Measurements from ENCODE around the gene EEFSEC. TPM values are rescaled to one million over a fixed set of nuclear protein-coding genes. Genes with fewer than 3 reads are reported as not detected.

Gene EEFSEC
- total RNA-seq, 1 experiment from 2014 or later, result 13.8 TPM

DNA sequence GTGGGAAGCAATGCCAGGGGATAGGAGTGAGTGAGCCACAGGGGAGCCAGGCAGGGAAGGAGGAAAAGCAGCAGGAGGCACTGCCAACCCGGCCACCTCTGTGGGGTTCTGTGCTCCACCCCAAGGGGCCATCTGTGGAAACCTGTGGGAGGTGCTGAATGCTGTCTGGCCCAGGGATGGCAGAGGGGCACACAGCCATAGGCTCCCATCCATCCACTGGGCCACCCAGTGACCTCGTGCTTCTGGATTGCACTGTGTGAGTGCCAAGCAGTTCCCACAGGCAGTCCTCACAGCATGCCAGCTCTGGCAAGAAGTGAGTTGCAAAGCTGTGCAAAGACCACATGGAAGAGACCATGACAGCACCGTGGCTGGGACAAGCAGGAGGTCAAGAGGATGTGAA is 285.9 kb downstream of the EEFSEC start:
- DNase-seq (ENCODE audit: low read depth), result no peak

DNA sequence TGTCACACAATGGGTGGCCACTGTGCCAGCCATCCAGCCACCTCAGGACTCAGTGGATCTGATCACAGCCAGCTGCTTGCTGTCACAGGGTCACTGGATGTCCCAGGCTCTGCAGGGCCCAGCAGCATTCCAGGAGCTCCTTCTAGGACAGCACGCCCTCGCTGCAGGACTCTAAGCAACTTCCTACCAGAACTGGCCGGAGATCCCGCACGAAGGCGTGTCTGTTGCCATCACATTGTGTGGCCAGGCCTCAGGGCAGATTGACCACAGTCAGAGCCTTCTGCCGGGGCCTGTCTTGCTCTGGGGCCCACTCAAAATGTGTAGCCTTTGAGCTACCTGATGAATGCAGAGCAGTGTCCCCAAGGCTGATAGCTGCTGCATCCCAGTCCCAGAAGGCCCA is 288.8 kb downstream of the EEFSEC start:
- no peak for DNase-seq (ENCODE audit: low read depth)

DNA sequence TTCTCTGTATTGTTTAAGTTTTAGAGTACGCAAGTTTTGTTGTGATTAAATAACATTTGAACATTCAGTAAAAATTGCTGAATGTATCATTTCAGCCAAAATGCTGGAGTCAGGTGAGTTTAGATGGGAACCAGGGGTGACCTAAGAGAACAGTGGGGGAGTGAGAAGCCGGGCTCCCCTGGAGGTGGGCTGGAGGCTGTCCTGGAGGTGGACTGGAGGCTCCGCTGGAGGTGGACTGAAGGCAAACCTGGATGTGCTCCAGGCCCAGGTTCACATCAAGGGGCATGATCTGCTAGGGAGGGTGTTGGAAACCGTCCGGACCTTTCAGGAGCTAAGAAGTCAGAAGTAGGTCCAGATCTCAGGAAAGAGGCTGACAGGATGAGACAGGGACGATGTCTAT is 289.7 kb downstream of the EEFSEC start:
- DNase-seq (ENCODE audit: low read depth), result no peak

DNA sequence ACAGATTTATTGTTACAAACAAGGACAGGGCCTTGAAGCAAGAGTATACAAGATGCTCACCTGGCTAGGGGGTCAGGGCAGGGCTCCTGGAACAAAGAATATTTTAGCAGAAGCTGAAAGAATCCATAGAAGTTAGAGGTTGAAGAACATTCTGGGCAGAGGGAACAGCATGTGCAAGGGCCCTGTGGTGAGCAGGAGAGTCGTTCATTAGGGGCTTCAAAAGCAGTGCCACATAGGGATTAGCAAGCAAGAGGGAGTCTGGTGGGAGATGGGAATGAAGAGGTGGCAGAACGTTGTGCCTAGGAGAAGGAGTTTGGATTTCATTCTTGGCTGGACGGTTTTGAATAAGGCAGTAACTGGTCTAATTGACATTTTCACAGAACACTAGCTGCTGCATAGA is 290.5 kb downstream of the EEFSEC start:
- DNase-seq (ENCODE audit: low read depth), result no peak

DNA sequence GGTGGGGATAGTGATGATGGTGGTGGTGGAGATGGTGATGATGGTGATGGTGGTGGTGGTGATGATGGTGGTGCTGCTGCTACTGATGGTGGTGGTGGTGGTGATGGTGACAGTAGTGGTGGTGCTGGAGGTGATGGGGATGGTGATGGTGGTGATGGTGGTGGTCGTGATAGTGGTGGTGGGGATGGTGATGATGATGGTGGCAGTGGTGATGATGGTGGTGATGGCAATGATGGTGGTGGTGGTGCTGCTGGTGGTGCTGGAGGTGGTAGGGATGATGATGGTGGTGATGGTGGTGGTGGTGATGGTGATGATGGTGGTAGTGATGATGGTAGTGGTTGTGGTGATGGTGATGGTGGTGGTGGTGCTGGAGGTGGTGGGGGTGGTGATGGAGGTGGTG is 292.1 kb downstream of the EEFSEC start:
- no peak for DNase-seq (ENCODE audit: low read depth)

DNA sequence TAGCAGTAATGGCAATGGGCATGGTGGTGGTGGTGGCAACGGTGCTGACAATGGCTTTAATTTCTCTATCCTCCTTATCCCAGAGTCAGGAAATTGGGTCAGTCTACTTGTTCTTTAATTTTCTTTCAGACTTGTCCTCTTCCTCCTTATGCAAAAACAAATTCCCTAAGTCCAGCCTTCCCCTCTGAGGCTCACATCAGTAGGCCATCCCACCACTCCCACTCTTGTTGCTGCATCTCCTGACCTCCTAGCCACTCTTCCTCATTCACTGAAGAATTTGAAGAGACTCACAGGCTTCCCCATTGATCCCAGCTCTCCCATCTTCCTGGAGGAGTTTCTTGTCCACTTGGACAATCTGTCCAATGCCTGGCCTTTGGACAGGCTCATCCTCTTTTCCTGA is 293.5 kb downstream of the EEFSEC start:
- DNase-seq (ENCODE audit: low read depth), result no peak

DNA sequence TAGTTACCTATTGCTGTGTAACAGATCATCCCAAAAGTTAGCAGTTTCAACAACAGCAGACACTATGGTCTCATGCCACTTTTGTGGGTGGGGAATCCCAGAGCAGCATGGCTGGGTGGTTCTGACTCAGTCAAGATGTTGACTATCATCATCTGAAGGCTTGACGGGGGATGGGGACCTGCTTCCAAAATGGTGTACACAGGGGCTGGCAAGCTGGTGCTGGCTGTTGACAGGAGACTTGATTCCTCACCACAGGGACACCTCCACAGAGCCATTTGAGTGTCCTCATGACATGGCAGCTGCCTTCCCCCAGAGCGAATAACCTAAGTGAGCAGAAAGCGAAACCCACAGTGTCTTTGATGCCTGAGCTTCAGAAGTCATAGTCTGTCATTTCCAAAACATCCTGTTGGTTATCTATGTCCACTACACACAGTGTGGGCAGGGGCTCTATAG is 294.3 kb downstream of the EEFSEC start:
- no peak for DNase-seq (ENCODE audit: low read depth)

DNA sequence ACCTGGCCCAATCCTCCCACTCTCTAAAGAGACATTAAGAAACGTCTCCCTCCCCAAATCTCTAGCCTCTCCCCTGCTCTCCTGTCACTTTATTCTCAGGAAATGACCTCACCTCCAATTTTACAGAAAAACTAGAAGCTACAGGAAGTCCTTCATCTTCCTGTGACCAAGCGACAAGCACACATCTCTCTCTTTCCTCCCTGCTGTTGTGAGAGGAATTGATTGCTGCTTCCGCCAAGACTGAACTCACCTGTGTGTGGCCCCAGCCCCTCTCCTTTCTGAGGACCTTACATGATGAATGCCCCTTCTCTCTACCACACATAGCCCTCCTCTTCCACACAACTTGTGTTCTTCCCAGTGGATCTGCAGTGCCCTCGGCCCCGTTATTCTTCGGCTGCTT is 295.2 kb downstream of the EEFSEC start:
- no peak for DNase-seq (ENCODE audit: low read depth)

DNA sequence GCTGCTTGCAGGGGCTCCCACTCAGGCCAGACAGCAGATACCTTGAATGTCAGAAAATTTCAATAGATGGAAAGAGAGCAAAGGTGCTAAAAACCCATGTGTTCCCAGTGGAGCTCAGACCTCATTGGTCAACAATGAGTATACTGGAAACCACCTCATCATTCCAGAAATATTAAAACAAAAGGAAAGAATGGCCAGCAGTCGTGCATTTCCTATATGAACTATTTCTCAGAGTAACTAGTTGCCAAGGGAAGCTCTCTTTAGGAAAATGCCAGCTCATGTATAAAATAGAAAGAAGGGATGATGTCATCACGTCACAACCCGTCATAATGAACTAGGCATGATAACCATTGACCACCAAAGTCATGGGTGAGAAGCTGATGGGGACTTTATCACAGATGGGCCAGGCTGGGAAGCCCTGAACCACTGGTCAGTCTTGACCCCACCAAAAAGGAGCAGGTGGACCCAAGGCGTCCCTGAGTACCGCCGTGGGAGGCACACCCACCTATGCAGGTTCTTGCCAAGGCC is 295.9 kb downstream of the EEFSEC start:
- DNase-seq (ENCODE audit: low read depth), result no peak

DNA sequence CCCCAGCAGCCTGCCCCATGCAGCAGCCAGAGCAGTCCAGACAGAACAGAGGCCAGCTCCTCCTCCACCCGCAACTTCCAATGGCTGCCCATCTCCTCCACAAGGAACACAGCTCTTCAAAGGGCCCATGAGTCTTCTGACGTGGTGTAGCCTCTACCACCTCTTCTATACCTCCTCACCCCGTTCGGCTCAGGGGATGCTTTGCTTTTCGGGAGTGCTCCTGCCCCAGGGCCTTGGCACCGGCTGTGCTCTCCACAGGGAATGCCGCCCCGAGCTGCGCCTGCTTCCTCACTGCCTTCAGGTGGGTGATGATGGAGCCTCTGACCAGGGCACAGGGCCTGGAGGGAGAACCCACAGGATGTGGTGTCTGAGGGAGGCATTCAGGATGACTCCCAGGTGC is 298.8 kb downstream of the EEFSEC start:
- no peak for DNase-seq (ENCODE audit: low read depth)

DNA sequence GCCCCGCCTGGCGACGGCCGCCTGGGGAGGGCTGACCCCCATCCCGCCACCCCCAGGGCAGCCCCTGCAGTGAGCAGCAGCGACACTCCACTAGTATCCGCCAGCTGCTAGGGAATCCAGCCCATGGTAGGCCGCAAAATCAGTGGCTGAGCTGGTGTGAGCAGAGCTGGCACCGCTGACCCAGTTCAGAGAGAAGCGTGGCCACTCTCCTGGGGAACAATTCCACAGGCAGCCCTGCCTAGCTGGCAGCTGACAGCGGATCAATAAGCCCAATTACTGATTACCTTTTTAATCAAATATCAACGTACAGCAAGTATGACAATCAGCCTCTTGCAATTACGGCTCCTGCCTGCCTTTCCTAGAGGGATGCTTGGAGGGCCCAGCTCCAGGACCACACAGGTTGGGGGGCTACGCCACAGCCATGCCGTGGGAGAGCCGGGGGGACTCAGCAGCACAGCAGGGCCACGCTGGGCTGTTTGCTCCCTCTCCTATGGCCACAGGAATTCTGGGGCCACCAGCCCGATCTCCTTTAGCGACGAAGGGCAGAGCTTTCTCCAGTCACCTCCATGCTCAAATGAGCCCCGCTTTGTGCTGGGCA is 299.5 kb downstream of the EEFSEC start:
- DNase-seq (ENCODE audit: low read depth), result no peak

DNA sequence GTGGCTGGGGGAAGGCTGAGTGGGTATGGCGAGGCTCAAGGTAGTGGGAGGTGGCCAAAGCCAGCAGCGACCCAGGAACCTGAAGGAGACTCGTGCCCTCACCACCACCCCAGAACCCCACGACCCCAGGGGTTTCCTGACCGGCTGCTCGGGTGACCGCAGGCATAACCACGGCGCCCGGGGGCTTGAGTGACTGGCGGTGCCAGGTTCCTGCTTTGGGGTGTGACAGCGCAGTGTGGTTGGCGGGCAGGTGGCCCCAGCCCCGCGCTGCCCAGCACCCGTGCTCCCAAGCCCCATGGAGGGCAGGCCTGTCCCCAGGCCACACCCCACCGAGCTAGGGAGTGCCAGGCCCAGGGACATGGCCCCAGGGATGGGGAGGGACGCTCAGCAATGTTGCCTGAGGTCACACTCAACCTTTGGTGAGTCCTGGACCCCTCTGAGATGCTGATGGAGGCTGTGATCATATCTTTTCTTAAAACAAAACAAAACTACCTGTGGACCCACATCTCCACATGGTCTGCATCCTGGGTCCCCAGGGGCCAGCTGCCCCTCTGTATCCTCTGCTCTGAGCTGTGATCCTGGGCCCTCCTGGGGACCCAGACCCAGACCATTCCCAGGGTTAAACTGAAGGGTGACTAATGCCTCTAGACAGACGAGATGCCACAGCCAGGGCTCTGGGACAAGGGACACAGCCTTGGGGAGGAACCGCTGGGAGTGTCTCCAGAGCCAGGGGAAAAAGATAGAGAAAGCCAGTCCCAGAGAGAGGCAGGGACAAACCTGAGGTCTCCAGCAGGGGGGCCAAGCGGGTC is 300.4 kb downstream of the EEFSEC start:
- no peak for DNase-seq (ENCODE audit: low read depth)

DNA sequence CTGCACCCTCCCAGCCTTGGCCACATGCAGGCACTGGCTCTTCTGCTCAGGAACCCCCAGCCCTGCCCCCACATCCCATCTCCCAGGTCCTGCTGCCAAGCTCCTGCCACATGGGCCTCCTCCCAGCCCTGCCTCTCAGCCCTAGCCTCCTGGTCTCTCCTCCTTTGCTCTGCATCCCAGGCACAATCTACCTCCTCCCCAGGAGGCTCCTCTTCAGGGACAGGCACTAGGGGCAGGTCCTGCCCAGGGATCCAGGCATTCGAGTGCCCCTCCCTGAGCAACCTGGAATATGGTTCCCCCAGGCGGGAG is 301.0 kb downstream of the EEFSEC start:
- no peak for DNase-seq (ENCODE audit: low read depth)

DNA sequence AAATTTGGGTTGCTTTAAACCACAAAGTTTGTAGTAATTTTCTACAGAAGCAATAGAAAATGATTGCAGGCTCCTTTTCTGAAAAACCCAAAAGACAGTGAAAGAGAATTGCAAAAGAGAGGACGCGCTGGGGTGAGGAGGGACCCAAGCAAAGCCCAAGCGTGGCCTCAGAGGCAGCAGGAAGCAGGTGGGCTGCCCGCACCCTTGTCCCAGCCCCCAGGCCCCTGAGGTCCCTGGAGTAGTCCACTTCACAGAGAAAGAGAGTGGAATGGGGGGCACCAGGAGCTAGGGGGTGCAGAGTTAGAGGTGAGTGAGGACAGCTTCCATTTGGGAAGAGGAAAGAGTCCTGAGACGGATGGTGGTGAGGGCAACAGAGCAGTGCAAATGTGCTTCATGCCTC is 301.8 kb downstream of the EEFSEC start:
- DNase-seq (ENCODE audit: low read depth), result no peak

DNA sequence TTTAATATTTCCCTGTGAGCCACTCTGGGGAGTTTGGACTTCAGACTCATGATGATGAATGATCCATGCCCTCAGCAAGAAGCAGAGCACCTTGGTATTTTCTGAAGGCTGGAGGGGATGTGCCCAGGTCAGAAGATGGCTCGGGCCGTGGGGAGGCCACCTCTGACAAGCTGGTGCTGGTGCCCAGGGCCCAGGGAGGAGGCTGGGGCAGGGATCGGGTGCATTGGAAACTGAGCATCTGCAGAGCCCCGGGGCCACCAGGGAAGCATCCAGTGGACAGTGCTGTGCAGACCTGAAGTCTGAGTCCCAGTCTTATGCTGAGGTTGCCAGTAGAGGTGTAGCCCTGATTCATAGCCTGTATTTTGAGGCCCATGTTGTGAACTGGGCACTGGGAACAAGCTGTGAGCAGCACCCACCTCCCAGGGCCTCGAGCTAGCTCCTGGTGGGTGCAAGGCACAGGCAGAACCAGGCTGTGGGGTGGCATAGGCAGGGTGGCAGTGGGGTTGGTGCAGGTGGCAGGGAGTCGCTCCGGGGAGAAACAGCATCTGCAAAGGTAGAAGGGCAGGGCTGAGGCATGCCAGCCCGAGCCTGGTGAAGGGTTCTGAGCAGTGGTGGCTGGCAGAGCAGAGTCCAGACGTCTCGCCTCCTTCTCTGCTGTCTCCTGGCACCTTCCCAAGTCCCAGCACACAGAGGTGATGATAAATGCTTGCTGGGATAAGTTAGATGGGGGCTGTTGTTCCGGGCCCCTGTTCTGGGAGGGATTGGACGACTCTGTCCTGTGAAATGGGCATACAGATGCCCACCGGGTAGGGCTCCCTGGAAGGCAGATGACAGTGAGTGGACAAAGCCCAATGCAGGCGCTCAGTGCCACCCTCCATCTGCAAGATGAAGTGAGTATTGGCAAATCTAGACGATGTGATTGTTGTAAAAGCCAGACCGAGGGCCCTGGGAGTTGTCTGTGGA is 302.8 kb downstream of the EEFSEC start:
- peak; percentile 31 for DNase-seq (ENCODE audit: low read depth)

DNA sequence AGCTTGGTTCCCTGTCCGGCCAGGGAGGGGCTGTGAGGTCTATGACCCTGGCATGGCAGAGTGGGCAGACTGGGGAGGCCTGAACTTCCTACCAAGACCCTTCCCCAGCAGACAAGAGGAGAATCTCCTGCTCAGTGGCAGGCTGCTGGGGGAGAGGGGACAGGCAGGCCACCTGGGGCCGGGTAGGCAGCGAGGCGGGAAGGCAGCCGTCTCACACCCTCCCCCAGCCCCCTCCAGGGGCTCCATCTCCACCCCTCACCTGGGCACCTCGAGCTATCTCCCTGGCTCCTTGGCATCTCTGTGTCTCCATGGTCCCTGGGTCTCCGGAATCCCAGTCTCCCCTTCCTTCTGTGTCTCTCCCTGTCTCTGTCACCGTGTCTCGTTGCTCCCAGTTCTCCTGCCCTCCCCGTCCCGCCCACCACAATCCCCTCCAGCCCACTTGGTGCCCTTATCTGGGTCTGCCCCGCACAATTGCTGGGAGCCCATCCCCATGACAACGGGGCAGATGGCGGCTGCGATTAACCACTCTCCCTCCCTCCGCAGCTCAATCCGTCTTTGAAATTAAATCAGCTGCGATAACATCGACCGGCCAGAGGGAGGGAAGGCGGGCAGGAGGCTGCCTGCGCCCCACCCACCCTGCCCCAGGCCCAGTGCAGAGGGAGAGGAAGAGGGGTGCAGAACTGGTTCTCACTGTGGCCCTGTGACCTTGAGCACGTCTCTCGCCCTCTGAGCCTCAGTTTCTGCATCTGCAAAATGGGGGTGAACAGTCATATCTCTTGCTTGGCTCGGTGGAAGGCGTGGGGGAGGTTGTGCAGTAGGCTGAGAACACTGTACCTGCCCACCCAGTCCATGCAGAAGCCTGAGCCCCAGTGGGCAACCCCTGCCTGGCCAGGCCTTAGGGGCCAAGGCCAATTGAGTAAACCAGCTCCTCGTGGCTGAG is 303.8 kb downstream of the EEFSEC start:
- DNase-seq (ENCODE audit: low read depth), result no peak

DNA sequence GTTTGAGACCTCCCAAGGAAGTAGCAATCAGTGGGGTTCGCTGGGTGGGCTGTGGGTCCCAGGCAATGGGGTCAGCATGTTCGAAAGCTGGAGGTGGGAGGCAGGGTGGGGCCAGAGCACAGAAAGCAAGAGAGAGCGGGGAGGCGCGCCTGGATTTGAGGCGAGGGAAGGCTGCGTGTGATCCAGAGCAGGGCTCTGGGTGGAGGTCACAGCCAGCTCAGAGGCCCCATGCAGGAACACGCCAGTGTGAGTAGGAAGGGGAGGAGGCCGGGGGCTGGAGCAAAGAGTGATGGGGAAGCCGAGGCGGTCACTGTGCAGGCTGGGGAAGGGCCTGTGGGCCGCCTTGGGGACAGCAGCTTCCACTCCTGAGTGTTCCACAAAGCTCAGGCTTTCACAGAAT is 304.7 kb downstream of the EEFSEC start:
- DNase-seq (ENCODE audit: low read depth), result no peak
